Stimulated activated CD4-positive, alpha-beta T cell treated with anti-CD3 and anti-CD28 coated beads, Interleukin-4, amount 100 ng/mL, for 4 hours (primary cell): ENCODE data around the gene TMEM135.
"Not testable (repeated sequence)": the region's sequence is repeated elsewhere in the genome, so short reads cannot be mapped to it uniquely, and the experiment has no call there.

Experiments
- DNase-seq, 2 experiments: peaks; one replicate each; pipeline ENCODE4 v3.0.0-alpha.2; 2020

Gene TMEM135

GRCh38 chr11:87020764-87021365 is 16.9 kb upstream of the TMEM135 start:
- no peak for DNase-seq

GRCh38 chr11:87022254-87022653 is 15.5 kb upstream of the TMEM135 start:
- DNase-seq, result no peak

GRCh38 chr11:87022738-87023137 is 15.0 kb upstream of the TMEM135 start:
- no peak for DNase-seq

GRCh38 chr11:87026415-87026814 is 11.3 kb upstream of the TMEM135 start:
- DNase-seq, result not testable (repeated sequence)

GRCh38 chr11:87030458-87031054 is 7.2 kb upstream of the TMEM135 start:
- DNase-seq, result no peak

- no peak for DNase-seq
These were observed 6.1 kb upstream of the TMEM135 start for GRCh38 chr11:87031433-87032170.

GRCh38 chr11:87033561-87033960 is 4.2 kb upstream of the TMEM135 start:
- no peak for DNase-seq

GRCh38 chr11:87035976-87036583 is 1.7 kb upstream of the TMEM135 start:
- no peak for DNase-seq

- no peak for DNase-seq
These were observed 831 bp upstream of the TMEM135 start for GRCh38 chr11:87036756-87037449.

GRCh38 chr11:87038235-87038977 is 672 bp downstream of the TMEM135 start:
- DNase-seq, result no peak

GRCh38 chr11:87039371-87039770 is 1.6 kb downstream of the TMEM135 start:
- no peak for DNase-seq

GRCh38 chr11:87043894-87044293 is 6.2 kb downstream of the TMEM135 start:
- DNase-seq, result no peak

GRCh38 chr11:87046824-87047223 is 9.1 kb downstream of the TMEM135 start:
- DNase-seq, result no peak

- no peak for DNase-seq
These were observed 18.4 kb downstream of the TMEM135 start for GRCh38 chr11:87056091-87056490.

- no peak for DNase-seq
These were observed 20.0 kb downstream of the TMEM135 start for GRCh38 chr11:87057749-87058148.

- DNase-seq, result no peak
These were observed 22.1 kb downstream of the TMEM135 start for GRCh38 chr11:87059596-87060390.

- no peak for DNase-seq
These were observed 24.0 kb downstream of the TMEM135 start for GRCh38 chr11:87061766-87062165.

- no peak for DNase-seq
These were observed 26.2 kb downstream of the TMEM135 start for GRCh38 chr11:87063982-87064381.

GRCh38 chr11:87072787-87073186 is 35.1 kb downstream of the TMEM135 start:
- no peak for DNase-seq

- no peak for DNase-seq
These were observed 38.6 kb downstream of the TMEM135 start for GRCh38 chr11:87076260-87076783.

GRCh38 chr11:87076874-87077429 is 39.2 kb downstream of the TMEM135 start:
- no peak for DNase-seq
